ENCODE measurements around the gene UBL4B.

- TF ChIP-seq CTCF (IDR thresholded peaks at IDR 0.05) = no peak
- no peak for TF ChIP-seq POLR2A (IDR thresholded peaks at IDR 0.05)
Measured at GRCh38 chr1:110155878-110156522, 43.8 kb downstream of the UBL4B start.

Data from body of pancreas (tissue), 4 donors.